DMS79 (cell line): ENCODE measurements around the gene PPL.
A peak's percentile ranks its signal among the peaks of the same experiment; 100 is the strongest.

Experiments used
- DNase-seq: peaks from one replicate; lab custom pipeline; 2025; lab: John Stamatoyannopoulos, UW

The PPL gene

GRCh38 chr16:4888428-4889135, 48.4 kb downstream of the PPL start:
- no peak for DNase-seq

- no peak for DNase-seq
These were observed 50.8 kb downstream of the PPL start for GRCh38 chr16:4886151-4886550.

GRCh38 chr16:4884972-4885874, 51.7 kb downstream of the PPL start:
- no peak for DNase-seq

- DNase-seq: no peak
These were observed 52.7 kb downstream of the PPL start for GRCh38 chr16:4884209-4884608.

GRCh38 chr16:4883501-4883900, 53.4 kb downstream of the PPL start:
- no peak for DNase-seq

DNA sequence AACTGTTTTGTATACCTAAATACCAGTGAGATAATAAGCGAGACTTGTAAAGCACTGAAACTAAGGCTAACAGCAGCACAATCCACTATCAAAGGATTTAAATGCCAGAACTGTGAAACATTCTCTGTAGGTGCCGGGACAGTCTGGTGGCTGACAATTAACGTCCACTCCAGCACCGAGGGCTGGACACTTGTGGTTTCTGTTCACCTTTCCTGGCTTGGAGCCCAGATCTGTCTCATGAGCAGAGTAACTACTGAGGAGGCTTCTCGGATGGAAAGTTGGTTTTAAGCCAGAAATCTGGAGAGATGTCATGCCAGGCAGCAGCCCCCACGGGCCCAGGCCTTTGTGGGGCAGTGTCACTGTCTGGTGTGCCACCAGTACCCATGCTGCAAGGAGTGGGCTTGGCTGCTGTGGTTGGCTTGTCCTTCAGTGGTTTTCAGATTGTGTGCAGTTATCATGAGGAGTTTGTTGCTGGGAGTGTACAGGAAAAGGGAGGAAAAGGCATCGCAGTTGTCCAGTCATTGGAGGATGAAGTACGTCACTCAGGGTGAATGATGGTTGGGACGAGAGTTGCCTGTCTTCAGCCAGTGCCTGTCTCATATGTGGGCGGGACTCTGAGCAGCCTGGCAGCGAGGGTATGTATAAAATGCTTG, 54.2 kb downstream of the PPL start:
- DNase-seq: peak; percentile 94

GRCh38 chr16:4882000-4882632, 54.8 kb downstream of the PPL start:
- no peak for DNase-seq

DNA sequence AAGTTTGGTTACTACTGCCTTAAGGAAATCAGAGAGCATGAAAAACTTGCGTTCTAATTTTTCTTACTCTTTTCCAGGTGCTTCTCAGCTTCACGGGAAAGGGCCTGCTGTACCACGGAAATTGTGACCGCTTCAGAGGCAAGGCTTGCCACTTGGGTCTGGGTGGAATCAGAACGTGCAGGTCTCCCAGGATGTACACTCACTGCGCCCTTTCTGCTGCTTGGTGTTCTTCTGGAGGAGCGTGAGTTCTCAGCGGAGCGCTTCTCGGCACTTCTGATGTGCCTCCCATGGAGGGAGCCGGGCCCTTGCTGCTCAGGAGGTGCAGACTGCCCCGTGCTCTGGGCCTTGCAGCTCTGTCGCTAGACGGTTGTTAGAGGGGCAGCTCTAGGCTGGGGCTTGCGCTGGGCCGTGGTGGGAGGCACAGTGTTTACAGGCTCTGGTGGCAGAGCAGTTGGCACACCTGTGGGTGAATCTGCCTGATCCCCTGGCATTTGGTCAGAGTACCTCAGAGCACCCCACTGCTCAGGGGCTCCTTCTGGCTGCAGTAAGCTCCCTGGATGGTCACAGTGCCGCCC, 56.9 kb downstream of the PPL start:
- no peak for DNase-seq

DNA sequence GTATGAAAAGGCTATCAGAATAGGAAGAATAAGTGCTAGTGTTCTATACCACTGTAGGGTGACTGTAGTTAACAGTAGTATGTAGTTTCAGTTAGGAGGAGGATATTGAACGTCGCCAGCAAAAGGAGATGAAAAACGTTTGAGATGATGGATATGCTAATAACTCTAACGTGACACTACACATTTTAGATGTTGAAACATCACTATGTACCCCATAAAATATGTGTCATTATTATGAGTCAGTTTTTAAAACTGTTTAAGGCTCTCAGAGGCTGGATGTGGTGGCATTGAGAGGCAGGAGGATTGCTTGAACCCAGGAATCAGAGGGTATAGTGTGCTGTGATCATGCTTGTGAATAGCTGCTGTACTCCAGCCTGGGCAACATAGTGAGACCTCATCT, 57.9 kb downstream of the PPL start:
- DNase-seq: no peak

DNA sequence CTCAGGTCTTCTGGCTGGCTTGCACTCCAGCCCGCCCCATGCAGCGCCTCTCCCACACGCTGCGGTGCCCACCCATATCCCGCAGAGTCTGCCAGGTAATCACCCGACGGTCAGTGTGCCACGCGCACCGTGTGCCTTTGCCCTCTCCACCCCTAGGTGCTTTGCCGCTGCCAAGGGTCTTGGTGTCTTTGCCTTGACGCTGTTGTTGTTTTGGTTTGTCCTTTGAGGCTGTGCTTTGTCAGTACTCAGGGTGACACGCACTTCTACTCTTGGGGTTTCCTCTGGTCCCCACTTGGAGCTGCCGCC, 59.6 kb downstream of the PPL start:
- DNase-seq: no peak

GRCh38 chr16:4876646-4877379, 60.1 kb downstream of the PPL start:
- DNase-seq: no peak

DNA sequence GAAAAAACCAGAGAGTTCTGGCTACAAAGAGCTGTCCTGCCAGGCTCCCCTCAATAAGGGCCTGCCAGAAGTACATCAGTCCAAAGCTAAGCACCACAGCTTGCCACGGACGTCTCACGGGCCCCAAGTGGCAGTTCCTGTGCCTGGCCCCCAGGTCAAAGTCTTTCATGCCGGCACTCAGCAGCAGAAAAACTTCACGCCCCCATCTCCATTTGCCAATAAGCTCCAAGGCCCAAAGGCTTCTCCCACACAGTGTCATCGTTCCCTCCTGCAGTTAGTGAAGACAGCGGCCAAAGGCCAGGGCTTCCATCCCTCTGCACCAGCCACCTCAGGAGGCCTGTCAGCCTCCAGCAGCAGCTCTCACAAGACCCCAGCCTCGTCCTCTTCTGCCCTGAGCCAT, 62.3 kb downstream of the PPL start:
- DNase-seq: no peak

DNA sequence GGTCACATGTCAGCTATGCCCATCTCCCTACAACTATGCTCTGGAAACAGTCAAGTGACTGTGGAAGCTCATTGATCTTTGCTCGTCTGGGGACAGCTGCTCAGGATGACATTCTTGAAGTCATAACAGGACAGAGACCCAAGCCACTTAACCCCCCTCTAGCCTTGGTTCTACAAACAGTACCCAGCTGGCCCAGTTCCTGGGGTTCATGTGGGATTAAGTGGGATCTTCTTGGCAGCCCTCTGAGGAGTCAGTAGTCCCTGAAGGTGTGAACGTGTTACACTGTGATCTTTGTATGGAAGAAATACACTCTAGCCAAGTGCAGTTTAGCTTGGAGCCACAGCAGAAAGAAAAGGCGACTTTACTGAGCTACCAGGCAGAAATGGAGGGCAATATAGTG, 63.9 kb downstream of the PPL start:
- no peak for DNase-seq

DNA sequence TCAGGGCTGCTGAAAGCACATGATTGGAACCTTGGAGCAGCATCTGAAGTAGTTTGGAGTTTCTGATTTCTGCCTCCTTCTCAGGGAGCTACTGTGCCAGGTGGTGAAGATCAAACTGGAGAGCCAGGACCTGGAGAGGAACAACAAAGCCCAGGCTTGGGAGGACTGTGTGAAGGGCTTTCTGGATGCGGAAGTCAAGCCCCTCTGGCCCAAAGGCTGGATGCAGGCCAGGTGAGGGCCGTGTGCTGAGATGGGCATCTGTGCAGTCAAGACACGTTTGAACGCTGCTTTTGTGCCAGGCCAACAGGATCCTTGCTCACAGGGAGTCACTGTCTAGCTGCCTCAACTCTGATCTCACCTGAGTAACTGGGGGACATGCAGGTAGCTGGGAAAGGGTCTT, 65.9 kb downstream of the PPL start:
- DNase-seq: peak; percentile 95

GRCh38 chr16:4870138-4870671, 66.7 kb downstream of the PPL start:
- DNase-seq: peak; percentile 83

GRCh38 chr16:4869147-4869805, 67.7 kb downstream of the PPL start:
- peak; percentile 10 for DNase-seq

DNA sequence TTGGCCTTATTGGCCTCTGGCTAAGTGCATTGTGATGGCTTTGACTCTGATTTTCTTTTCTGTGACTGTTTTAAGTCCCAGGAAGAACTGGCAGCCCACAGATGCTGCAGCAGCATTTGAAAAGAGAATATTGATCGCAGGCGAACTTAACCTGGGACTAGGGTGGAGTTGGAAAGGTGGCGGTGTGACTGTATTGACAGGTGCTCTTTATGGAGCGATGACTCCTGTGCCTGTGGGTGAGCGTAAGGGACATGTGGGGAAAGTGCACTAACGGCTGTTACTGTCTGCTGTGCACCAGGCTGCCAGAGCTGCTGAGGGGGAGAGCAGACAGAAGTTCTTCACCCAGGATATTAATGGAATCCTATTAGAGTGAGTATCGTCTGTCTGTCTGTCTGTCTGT, 68.4 kb downstream of the PPL start:
- DNase-seq: no peak

DNA sequence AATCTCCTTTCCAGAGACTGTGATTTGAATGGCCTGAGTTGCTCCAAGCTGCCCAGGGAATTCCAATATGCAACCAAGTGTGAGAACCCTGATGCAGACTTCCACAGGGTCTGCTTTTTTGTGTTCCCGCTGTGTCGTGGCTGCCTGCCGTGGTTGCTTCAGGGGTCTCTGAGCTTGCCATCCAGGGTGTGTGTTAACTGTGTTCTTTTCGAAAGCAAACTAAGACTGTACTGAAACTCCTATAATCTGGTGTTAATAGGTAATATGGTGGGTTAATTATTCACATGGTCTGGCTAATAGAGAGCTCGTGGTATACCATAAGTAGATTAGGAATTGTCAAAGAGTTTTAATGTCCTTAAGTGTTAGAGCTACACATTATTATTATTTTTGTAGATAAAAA, 68.9 kb downstream of the PPL start:
- no peak for DNase-seq

DNA sequence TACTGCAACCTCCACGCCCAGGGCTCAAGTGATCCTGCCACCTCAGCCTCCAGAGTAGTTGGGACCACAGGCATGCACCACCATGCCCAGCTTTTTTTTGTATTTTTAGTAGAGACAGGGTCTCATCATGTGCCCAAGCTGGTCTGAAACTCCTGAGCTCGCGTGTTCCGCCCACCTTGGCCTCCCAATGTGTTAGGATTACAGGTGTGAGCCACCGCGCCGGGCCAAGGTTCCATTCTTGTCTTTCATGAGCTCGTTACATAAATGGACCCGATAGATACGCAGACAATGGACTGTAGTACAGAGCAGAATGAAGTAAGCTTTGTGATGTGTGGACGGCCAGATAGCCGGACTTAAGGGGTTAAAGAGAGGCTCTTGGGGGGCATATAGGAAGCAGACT, 70.4 kb downstream of the PPL start:
- no peak for DNase-seq

DNA sequence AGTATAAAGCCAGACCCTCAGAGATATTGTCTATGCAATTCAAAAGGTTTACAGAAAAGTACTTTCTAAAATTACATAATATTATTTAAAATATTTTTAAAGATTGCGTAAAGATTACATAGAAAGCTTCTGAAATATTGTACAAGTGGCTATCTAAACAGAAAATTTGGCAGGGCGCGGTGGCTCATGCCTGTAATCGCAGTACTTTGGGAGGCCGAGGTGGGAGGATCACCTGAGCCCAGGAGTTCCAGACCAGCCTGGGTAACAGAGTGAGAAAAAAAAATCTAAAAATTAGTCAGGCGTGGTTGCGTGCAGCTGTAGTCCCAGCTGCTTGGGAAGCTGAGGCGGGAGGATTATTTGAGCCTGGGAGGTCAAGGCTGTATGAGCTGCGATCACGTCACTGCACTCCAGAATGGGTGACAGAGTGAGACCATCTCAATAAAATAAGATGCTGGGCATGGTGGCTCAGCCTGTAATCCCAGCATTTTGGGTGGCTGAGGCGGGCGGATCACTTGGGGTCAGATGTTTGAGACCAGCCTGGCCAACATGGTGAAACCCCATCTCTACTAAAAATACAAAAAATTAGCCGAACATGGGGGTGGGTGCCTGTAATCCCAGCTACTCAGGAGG, 71.6 kb downstream of the PPL start:
- no peak for DNase-seq
